Peyer's patch (tissue), 4 donors: ENCODE data around the gene BCAS3. TPM values are rescaled to one million over a fixed set of nuclear protein-coding genes. Genes with fewer than 3 reads are reported as not detected.

Source experiments
- DNase-seq, 3 donors: peaks; one replicate each; pipeline ENCODE4 v3.0.0-alpha.2; 2017 to 2019
- H3K27ac ChIP-seq, 4 donors: fragments of 200-600 bp; sonication (generic); one replicate each; pipeline ENCODE4 v1.5.1; 2016 to 2019
- H3K27me3 ChIP-seq, 2 donors: fragments of 200-600 bp; sonication (generic); one replicate each; pipeline ENCODE4 v1.5.1; 2019
- H3K36me3 ChIP-seq, 3 donors: fragments of 200-600 bp; sonication (generic); one replicate each; pipeline ENCODE4 v1.5.1; 2016 to 2019
- H3K4me1 ChIP-seq, 4 donors: fragments of 200-600 bp; sonication (generic); one replicate each; pipeline ENCODE4 v1.5.1; 2016 to 2019
- H3K4me3 ChIP-seq, 4 donors: fragments of 200-600 bp; sonication (generic); 1 replicate in 3 of 4; 2 replicates in 1 of 4; pipeline ENCODE4 v1.5.1; 2016 to 2019; ENCODE audit warnings: mild to moderate bottlenecking in 1 of 4
- H3K9me3 ChIP-seq, 4 donors: fragments of 200-600 bp; sonication (generic); one replicate each; pipeline ENCODE4 v1.5.1; 2016 to 2019; ENCODE audit warnings: mild to moderate bottlenecking in 1 of 4
- CTCF ChIP-seq, 6 experiments: fragments of 450-650 bp in 4 of 6; fragments of 200-600 bp in 2 of 6; sonication (generic) in 1 of 6; IDR thresholded peaks; one replicate each; pipeline ENCODE4 v1.5.1; 2017 to 2019; ENCODE audit warnings: antibody characterized with exemption in 6 of 6, mild to moderate bottlenecking in 3 of 6, moderate library complexity in 1 of 6
- POLR2A ChIP-seq, 2 donors: fragments of 450-650 bp; IDR thresholded peaks; one replicate each; pipeline ENCODE4 v1.5.1; 2017; ENCODE audit warnings: antibody characterized with exemption in 2 of 2, mild to moderate bottlenecking in 2 of 2, moderate library complexity in 2 of 2
- total RNA-seq, 4 donors: library from RNA; depleted of rRNA; stranded (reverse); fragments of >200 nt; gene quantifications; one replicate each; pipeline ENCODE4 v1.1.0, GENCODE V29; 2016

The BCAS3 gene
- total RNA-seq, 4 donors from 2014 or later = 25.7 to 109 (median 57.1) TPM

- no peaks in the 10 kb centered on the region for H3K9me3 ChIP-seq
- H3K36me3 ChIP-seq = no peaks in the 10 kb centered on the region
- no peak for TF ChIP-seq CTCF (IDR thresholded peaks at IDR 0.05)
- no peak for TF ChIP-seq POLR2A (IDR thresholded peaks at IDR 0.05)
- H3K27me3 ChIP-seq = peaks cover 0 to 16% of the 10 kb centered on the region in 2 donors
- DNase-seq = peak; percentile 21 to 66 (median 62)
- peaks cover 0 to 40% (median 26%) of the 10 kb centered on the region in 4 donors for H3K4me1 ChIP-seq
- peak overlapping the region; percentile 47 to 60 (median 52) for H3K4me3 ChIP-seq
- peak overlapping the region; percentile 33 to 78 (median 68) for H3K27ac ChIP-seq
Measured at GRCh38 chr17:61411261-61412142, 733.9 kb downstream of the BCAS3 start.

- H3K4me1 ChIP-seq = peaks cover 0 to 45% (median 26%) of the 10 kb centered on the region in 4 donors
- no peaks in the 10 kb centered on the region for H3K9me3 ChIP-seq
- TF ChIP-seq CTCF (IDR thresholded peaks at IDR 0.05) (peak; percentile 81 to 98 (median 96)), POLR2A (IDR thresholded peaks at IDR 0.05) (no peak)
- H3K27ac ChIP-seq = peak overlapping the region; percentile 33 to 78 (median 68)
- peaks cover 0 to 16% of the 10 kb centered on the region in 2 donors for H3K27me3 ChIP-seq
- peak overlapping the region; percentile 47 to 60 (median 52) for H3K4me3 ChIP-seq
- no peaks in the 10 kb centered on the region for H3K36me3 ChIP-seq
- peak; percentile 61 to 87 (median 86) for DNase-seq
Measured at GRCh38 chr17:61412143-61412859, 734.6 kb downstream of the BCAS3 start.

DNA sequence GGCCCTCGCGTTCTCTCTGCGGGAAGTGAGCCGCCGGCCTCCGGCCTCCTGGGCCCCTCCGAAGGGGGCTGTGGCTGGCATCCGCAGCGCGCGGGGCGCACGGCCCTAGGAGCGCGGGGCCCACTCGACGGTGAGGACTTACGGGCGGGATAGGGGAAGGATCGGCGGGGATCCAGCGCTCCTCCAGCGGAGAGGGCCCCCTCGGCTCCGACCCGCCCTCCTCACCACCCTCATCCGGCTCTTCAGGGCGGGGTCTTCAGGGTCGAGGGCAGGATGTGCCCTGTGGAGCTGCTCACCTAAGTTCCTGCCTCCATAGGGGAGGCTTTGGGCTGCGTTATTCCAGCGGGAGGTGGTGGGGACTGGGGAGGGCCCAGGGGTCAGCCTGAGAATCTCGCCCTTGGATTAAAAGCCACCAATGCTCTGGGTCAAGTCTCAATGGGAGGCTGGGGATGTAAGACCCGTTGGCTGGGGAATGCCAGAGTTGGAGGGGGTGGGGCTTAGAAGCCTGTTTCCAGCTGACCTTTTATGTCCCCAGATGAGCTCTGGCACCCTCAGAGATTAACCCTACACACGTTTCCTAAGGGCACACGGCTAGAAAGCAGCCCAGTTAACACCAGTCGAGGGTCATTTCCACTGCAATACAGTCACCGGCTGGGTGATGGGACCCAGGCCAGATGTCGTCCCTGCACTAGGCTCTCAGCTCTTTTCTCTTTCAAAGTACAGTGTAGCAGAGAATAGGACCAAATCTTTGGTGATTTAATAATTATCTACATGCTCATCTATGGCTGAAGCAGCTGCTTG is 735.4 kb downstream of the BCAS3 start:
- Histone ChIP-seq H3K4me1 (peaks cover 0 to 47% (median 24%) of the 10 kb centered on the region in 4 donors), H3K4me3 (peak overlapping the region; percentile 47 to 60 (median 52)), H3K27ac (peak overlapping the region; percentile 33 to 78 (median 68)), H3K36me3 (no peaks in the 10 kb centered on the region), H3K27me3 (peaks cover 0 to 16% of the 10 kb centered on the region in 2 donors), H3K9me3 (no peaks in the 10 kb centered on the region)
- DNase-seq = peak in 2 of 3 donors; percentile 14 to 41
- no peak for TF ChIP-seq CTCF (IDR thresholded peaks at IDR 0.05)
- no peak for TF ChIP-seq POLR2A (IDR thresholded peaks at IDR 0.05)

DNA sequence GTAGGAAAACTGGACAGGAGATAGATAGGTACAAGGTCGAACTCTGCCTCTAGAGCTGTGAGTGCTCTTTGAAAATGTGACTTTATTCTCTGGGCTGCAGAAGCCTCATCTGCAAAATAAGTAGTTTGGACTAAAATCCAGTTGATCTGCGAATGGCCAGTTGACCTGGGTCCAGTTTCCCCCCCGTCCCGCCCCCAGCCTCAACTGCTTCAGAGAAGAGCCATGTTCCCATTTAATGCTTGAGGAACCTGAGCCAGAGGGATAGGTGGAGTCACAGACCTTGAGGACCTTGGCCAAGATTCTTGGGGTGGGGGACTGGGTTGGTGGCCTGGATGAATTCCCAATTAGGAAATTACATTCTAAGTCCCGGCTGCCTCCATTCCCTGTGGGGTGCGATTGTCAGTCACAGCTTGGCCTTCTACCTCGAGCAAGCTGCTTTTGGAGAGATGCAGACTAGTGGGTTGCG is 736.0 kb downstream of the BCAS3 start:
- no peaks in the 10 kb centered on the region for H3K36me3 ChIP-seq
- peaks cover 0 to 16% of the 10 kb centered on the region in 2 donors for H3K27me3 ChIP-seq
- no peak overlapping the region for H3K4me3 ChIP-seq
- DNase-seq = peak in 2 of 3 donors; percentile 10 to 29
- H3K4me1 ChIP-seq = peaks cover 0 to 44% (median 23%) of the 10 kb centered on the region in 4 donors
- H3K9me3 ChIP-seq = no peaks in the 10 kb centered on the region
- TF ChIP-seq POLR2A (IDR thresholded peaks at IDR 0.05) = no peak
- no peak for TF ChIP-seq CTCF (IDR thresholded peaks at IDR 0.05)
- H3K27ac ChIP-seq = peak overlapping the region in 1 of 4 donors; percentile 78
